ENCODE measurements around the gene HS3ST4.

HS3ST4 gene

GRCh38 chr16:25796239-25796638 lies 104.5 kb downstream of the HS3ST4 start:
- no peak overlapping the region for H3K4me3 ChIP-seq (ENCODE audit: low read length)
- no peaks in the 10 kb centered on the region for H3K27me3 ChIP-seq (ENCODE audit: control insufficient read depth, insufficient read depth, low read length)
- H3K9me3 ChIP-seq (ENCODE audit: control insufficient read depth, low read length) = no peaks in the 10 kb centered on the region
- H3K36me3 ChIP-seq (ENCODE audit: control insufficient read depth, insufficient read depth, low read length) = no peaks in the 10 kb centered on the region
- no peak overlapping the region for H3K9ac ChIP-seq (ENCODE audit: low read length)
- no peaks in the 10 kb centered on the region for H3K4me1 ChIP-seq (ENCODE audit: control insufficient read depth, insufficient read depth, low read length)

DNA sequence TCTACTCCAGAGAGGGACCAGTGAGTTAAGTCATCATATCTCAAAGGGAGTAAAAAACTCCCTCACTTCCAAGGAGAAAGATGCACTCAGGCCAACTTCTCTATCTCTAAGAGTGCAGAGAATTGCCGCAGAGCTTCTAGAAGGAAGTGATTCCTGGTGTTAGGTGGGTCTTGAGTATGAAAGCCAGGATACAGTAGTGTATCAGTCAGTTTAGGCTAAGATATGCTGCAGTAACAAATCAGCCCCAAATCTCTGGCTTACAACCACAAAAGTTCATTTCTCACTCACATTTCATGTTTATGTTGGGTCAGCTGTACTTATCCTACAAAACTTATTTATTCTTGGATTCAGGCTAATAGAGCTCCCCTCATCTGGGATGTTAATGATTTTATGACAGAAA lies 106.3 kb downstream of the HS3ST4 start:
- Histone ChIP-seq H3K9ac (ENCODE audit: low read length) (no peak overlapping the region), H3K27me3 (ENCODE audit: control insufficient read depth, insufficient read depth, low read length) (no peaks in the 10 kb centered on the region), H3K9me3 (ENCODE audit: control insufficient read depth, low read length) (no peaks in the 10 kb centered on the region), H3K36me3 (ENCODE audit: control insufficient read depth, insufficient read depth, low read length) (no peaks in the 10 kb centered on the region), H3K4me3 (ENCODE audit: low read length) (no peak overlapping the region), H3K4me1 (ENCODE audit: control insufficient read depth, insufficient read depth, low read length) (no peaks in the 10 kb centered on the region)

DNA sequence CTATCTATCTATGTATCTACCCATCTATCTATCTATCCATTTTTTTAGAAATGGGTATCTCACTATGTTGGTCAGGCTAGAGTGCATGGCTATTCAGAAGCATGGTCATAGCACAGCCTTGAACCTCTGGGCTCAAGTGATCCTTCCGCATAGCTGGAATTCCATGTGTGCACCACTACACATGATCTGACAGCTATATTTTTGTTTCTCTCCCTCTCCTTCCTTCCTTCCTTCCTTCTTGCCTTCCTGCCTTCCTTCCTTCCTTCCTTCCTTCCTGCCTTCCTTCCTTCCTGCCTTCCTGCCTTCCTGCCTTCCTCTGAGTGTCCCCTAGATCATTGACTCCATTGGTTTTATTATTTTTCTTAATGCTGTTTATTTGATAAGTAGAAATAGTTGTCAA lies 108.1 kb downstream of the HS3ST4 start:
- Histone ChIP-seq H3K9ac (ENCODE audit: low read length) (no peak overlapping the region), H3K9me3 (ENCODE audit: control insufficient read depth, low read length) (no peaks in the 10 kb centered on the region), H3K4me1 (ENCODE audit: control insufficient read depth, insufficient read depth, low read length) (no peaks in the 10 kb centered on the region), H3K27me3 (ENCODE audit: control insufficient read depth, insufficient read depth, low read length) (no peaks in the 10 kb centered on the region), H3K4me3 (ENCODE audit: low read length) (no peak overlapping the region), H3K36me3 (ENCODE audit: control insufficient read depth, insufficient read depth, low read length) (no peaks in the 10 kb centered on the region)

- Histone ChIP-seq H3K9me3 (ENCODE audit: control insufficient read depth, low read length) (no peaks in the 10 kb centered on the region), H3K9ac (ENCODE audit: low read length) (no peak overlapping the region), H3K4me1 (ENCODE audit: control insufficient read depth, insufficient read depth, low read length) (no peaks in the 10 kb centered on the region), H3K4me3 (ENCODE audit: low read length) (no peak overlapping the region), H3K36me3 (ENCODE audit: control insufficient read depth, insufficient read depth, low read length) (no peaks in the 10 kb centered on the region), H3K27me3 (ENCODE audit: control insufficient read depth, insufficient read depth, low read length) (no peaks in the 10 kb centered on the region)
These were observed 120.5 kb downstream of the HS3ST4 start for GRCh38 chr16:25812215-25812614.

- Histone ChIP-seq H3K27me3 (ENCODE audit: control insufficient read depth, insufficient read depth, low read length) (no peaks in the 10 kb centered on the region), H3K9me3 (ENCODE audit: control insufficient read depth, low read length) (no peaks in the 10 kb centered on the region), H3K9ac (ENCODE audit: low read length) (no peak overlapping the region), H3K36me3 (ENCODE audit: control insufficient read depth, insufficient read depth, low read length) (no peaks in the 10 kb centered on the region), H3K4me1 (ENCODE audit: control insufficient read depth, insufficient read depth, low read length) (no peaks in the 10 kb centered on the region), H3K4me3 (ENCODE audit: low read length) (no peak overlapping the region)
These were observed 125.5 kb downstream of the HS3ST4 start for GRCh38 chr16:25817295-25817694.

GRCh38 chr16:25817876-25818275 lies 126.1 kb downstream of the HS3ST4 start:
- H3K9ac ChIP-seq (ENCODE audit: low read length) = no peak overlapping the region
- no peaks in the 10 kb centered on the region for H3K36me3 ChIP-seq (ENCODE audit: control insufficient read depth, insufficient read depth, low read length)
- H3K4me1 ChIP-seq (ENCODE audit: control insufficient read depth, insufficient read depth, low read length) = no peaks in the 10 kb centered on the region

DNA sequence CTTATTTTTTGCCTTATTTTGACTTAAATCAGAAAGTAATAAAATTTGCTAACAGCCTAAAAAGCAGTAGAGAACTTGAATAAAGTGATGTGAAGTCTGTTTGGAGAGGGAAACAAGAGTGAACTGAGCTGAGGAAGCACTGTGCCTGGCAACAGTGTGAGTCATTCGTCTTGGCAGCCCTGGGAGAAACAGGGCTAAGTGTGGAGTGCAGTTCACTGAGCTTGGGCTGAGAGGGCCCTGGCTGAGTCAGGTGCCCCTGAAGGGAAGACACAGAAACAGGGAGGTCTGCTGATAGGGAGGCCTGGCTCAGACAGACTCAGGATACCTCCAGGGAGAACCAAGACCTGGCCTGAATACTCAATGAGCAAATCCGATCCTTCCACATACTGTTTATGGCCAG lies 132.1 kb downstream of the HS3ST4 start:
- H3K4me1 ChIP-seq (ENCODE audit: control insufficient read depth, insufficient read depth, low read length) = no peaks in the 10 kb centered on the region
- no peak overlapping the region for H3K4me3 ChIP-seq (ENCODE audit: low read length)
- no peak overlapping the region for H3K9ac ChIP-seq (ENCODE audit: low read length)
- H3K36me3 ChIP-seq (ENCODE audit: control insufficient read depth, insufficient read depth, low read length) = no peaks in the 10 kb centered on the region
- no peaks in the 10 kb centered on the region for H3K27me3 ChIP-seq (ENCODE audit: control insufficient read depth, insufficient read depth, low read length)
- H3K9me3 ChIP-seq (ENCODE audit: control insufficient read depth, low read length) = no peaks in the 10 kb centered on the region

More at GRCh38 chr16:25817876-25818275, 126.1 kb downstream of the HS3ST4 start:
- Histone ChIP-seq H3K9me3 (ENCODE audit: control insufficient read depth, low read length) (no peaks in the 10 kb centered on the region), H3K27me3 (ENCODE audit: control insufficient read depth, insufficient read depth, low read length) (no peaks in the 10 kb centered on the region), H3K4me3 (ENCODE audit: low read length) (no peak overlapping the region)

- H3K4me3 ChIP-seq (ENCODE audit: low read length) = no peak overlapping the region
- H3K4me1 ChIP-seq (ENCODE audit: control insufficient read depth, insufficient read depth, low read length) = no peaks in the 10 kb centered on the region
- H3K27me3 ChIP-seq (ENCODE audit: control insufficient read depth, insufficient read depth, low read length) = no peaks in the 10 kb centered on the region
- no peaks in the 10 kb centered on the region for H3K9me3 ChIP-seq (ENCODE audit: control insufficient read depth, low read length)
- no peak overlapping the region for H3K9ac ChIP-seq (ENCODE audit: low read length)
- no peaks in the 10 kb centered on the region for H3K36me3 ChIP-seq (ENCODE audit: control insufficient read depth, insufficient read depth, low read length)
These were observed 135.9 kb downstream of the HS3ST4 start for GRCh38 chr16:25827709-25828108.

GRCh38 chr16:25828510-25828909 lies 136.8 kb downstream of the HS3ST4 start:
- Histone ChIP-seq H3K9me3 (ENCODE audit: control insufficient read depth, low read length) (no peaks in the 10 kb centered on the region), H3K4me3 (ENCODE audit: low read length) (no peak overlapping the region), H3K4me1 (ENCODE audit: control insufficient read depth, insufficient read depth, low read length) (no peaks in the 10 kb centered on the region), H3K9ac (ENCODE audit: low read length) (no peak overlapping the region), H3K27me3 (ENCODE audit: control insufficient read depth, insufficient read depth, low read length) (no peaks in the 10 kb centered on the region), H3K36me3 (ENCODE audit: control insufficient read depth, insufficient read depth, low read length) (no peaks in the 10 kb centered on the region)

DNA sequence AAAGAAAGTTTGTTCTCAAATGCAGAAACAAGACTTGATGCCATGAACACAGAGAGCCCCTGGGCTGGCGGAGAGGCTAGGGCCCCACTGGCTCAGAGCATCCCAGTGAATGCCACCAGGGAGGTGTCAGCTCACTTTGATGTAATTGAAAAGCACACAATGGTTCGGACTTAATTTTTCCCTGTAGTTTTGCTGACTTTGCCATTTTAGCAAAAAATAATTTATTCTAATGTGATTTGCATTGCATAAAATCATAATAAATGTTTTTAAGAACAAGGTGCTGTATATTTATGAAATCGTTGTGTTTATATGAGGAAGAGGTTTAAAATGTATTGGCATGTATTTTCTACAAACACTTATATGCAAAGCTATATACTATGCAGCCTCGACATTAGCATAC lies 140.5 kb downstream of the HS3ST4 start:
- Histone ChIP-seq H3K36me3 (ENCODE audit: control insufficient read depth, insufficient read depth, low read length) (no peaks in the 10 kb centered on the region), H3K9me3 (ENCODE audit: control insufficient read depth, low read length) (no peaks in the 10 kb centered on the region), H3K4me3 (ENCODE audit: low read length) (no peak overlapping the region), H3K9ac (ENCODE audit: low read length) (no peak overlapping the region), H3K27me3 (ENCODE audit: control insufficient read depth, insufficient read depth, low read length) (no peaks in the 10 kb centered on the region), H3K4me1 (ENCODE audit: control insufficient read depth, insufficient read depth, low read length) (no peaks in the 10 kb centered on the region)

GRCh38 chr16:25834101-25834500 lies 142.3 kb downstream of the HS3ST4 start:
- H3K4me1 ChIP-seq (ENCODE audit: control insufficient read depth, insufficient read depth, low read length) = peaks cover 5% of the 10 kb centered on the region
- H3K36me3 ChIP-seq (ENCODE audit: control insufficient read depth, insufficient read depth, low read length) = no peaks in the 10 kb centered on the region
- H3K4me3 ChIP-seq (ENCODE audit: low read length) = no peak overlapping the region
- no peak overlapping the region for H3K9ac ChIP-seq (ENCODE audit: low read length)
- no peaks in the 10 kb centered on the region for H3K9me3 ChIP-seq (ENCODE audit: control insufficient read depth, low read length)
- H3K27me3 ChIP-seq (ENCODE audit: control insufficient read depth, insufficient read depth, low read length) = peaks cover 3% of the 10 kb centered on the region

- no peaks in the 10 kb centered on the region for H3K9me3 ChIP-seq (ENCODE audit: control insufficient read depth, low read length)
- H3K36me3 ChIP-seq (ENCODE audit: control insufficient read depth, insufficient read depth, low read length) = no peaks in the 10 kb centered on the region
- peaks cover 5% of the 10 kb centered on the region for H3K4me1 ChIP-seq (ENCODE audit: control insufficient read depth, insufficient read depth, low read length)
- no peak overlapping the region for H3K4me3 ChIP-seq (ENCODE audit: low read length)
- H3K27me3 ChIP-seq (ENCODE audit: control insufficient read depth, insufficient read depth, low read length) = peaks cover 3% of the 10 kb centered on the region
- H3K9ac ChIP-seq (ENCODE audit: low read length) = no peak overlapping the region
These were observed 143.4 kb downstream of the HS3ST4 start for GRCh38 chr16:25835126-25835525.

DNA sequence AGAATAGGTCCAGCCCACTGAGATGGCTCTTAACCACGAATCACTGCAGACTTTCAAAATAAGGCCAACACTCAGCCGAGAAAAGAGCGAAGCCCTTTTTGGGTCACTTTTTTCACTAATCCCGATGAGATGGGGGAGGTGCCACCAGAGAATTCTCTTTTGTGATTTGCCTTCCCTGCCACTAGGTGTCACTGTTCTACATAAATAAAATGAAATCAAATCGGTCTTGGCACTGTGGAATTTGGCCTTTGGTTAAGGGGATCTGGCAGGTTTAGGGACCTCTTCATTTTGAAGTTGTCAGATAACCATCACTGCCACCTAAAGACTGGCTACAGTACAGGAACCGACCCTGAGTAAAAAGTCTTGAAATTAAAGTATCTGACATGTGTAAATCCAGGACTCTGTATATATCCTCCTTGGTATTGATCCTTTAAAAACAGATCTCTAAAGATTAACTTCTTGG lies 147.0 kb downstream of the HS3ST4 start:
- no peaks in the 10 kb centered on the region for H3K36me3 ChIP-seq (ENCODE audit: control insufficient read depth, insufficient read depth, low read length)
- no peak overlapping the region for H3K9ac ChIP-seq (ENCODE audit: low read length)
- no peaks in the 10 kb centered on the region for H3K9me3 ChIP-seq (ENCODE audit: control insufficient read depth, low read length)
- no peak overlapping the region for H3K4me3 ChIP-seq (ENCODE audit: low read length)
- H3K27me3 ChIP-seq (ENCODE audit: control insufficient read depth, insufficient read depth, low read length) = peaks cover 3% of the 10 kb centered on the region
- H3K4me1 ChIP-seq (ENCODE audit: control insufficient read depth, insufficient read depth, low read length) = peaks cover 5% of the 10 kb centered on the region

Data from mucosa of stomach (tissue), 1 donor.